GM23248 (cell line): ENCODE results near the gene ELMO1. TPM values are rescaled to one million over a fixed set of nuclear protein-coding genes. Genes with fewer than 3 reads are reported as not detected.
"Not testable (repeated sequence)": the region's sequence is repeated elsewhere in the genome, so short reads cannot be mapped to it uniquely, and the experiment has no call there.

Source experiments
- DNase-seq: peaks from one replicate; pipeline ENCODE4 v3.0.0-alpha.2; 2015
- H2AFZ ChIP-seq: fragments of 200-600 bp; sonication (generic); 2 replicates; pipeline ENCODE4 v1.6.1; 2016; ENCODE audit warnings: antibody characterized with exemption
- H3F3A ChIP-seq: fragments of 200-600 bp; sonication (generic); 2 replicates; pipeline ENCODE4 v1.6.1; 2016; ENCODE audit warnings: mild to moderate bottlenecking, antibody characterized with exemption, mixed run types; ENCODE audit not compliant: insufficient read depth
- H3K27ac ChIP-seq: fragments of 200-600 bp; sonication (generic); 2 replicates; pipeline ENCODE4 v1.5.1; 2016; ENCODE audit warnings: mild to moderate bottlenecking
- H3K27me3 ChIP-seq: fragments of 200-600 bp; sonication (generic); replicated peaks from 2 replicates; pipeline ENCODE4 v1.6.1; 2016; ENCODE audit warnings: mild to moderate bottlenecking; ENCODE audit not compliant: insufficient read depth
- H3K36me3 ChIP-seq: fragments of 200-600 bp; sonication (generic); 2 replicates; pipeline ENCODE4 v1.6.1; 2016; ENCODE audit warnings: low read depth, mild to moderate bottlenecking
- H3K4me1 ChIP-seq: fragments of 200-600 bp; sonication (generic); 2 replicates; pipeline ENCODE4 v1.6.1; 2016; ENCODE audit warnings: mild to moderate bottlenecking; ENCODE audit not compliant: insufficient read depth
- H3K4me2 ChIP-seq: fragments of 200-600 bp; sonication (generic); one replicate; pipeline ENCODE4 v1.6.1; 2016; ENCODE audit warnings: mild to moderate bottlenecking; ENCODE audit not compliant: unreplicated experiment
- H3K4me3 ChIP-seq: fragments of 200-600 bp; sonication (generic); 2 replicates; pipeline ENCODE4 v1.5.1; 2016; ENCODE audit warnings: mild to moderate bottlenecking
- H3K79me2 ChIP-seq: fragments of 200-600 bp; sonication (generic); 2 replicates; pipeline ENCODE4 v1.6.1; 2016; ENCODE audit warnings: mild to moderate bottlenecking; ENCODE audit not compliant: insufficient read depth
- H3K9ac ChIP-seq: fragments of 200-600 bp; sonication (generic); 2 replicates; pipeline ENCODE4 v1.6.1; 2016; ENCODE audit warnings: mild to moderate bottlenecking
- H3K9me2 ChIP-seq: fragments of 200-600 bp; sonication (generic); 2 replicates; pipeline ENCODE4 v1.6.1; 2016; ENCODE audit warnings: mixed run types, mild to moderate bottlenecking, moderate library complexity; ENCODE audit not compliant: insufficient read depth
- H3K9me3 ChIP-seq: fragments of 200-600 bp; sonication (generic); one replicate; pipeline ENCODE4 v1.6.1; 2017; ENCODE audit warnings: low read depth
- H4K20me1 ChIP-seq: fragments of 200-600 bp; sonication (generic); 2 replicates; pipeline ENCODE4 v1.6.0; 2016; ENCODE audit not compliant: insufficient read depth
- EZH2 ChIP-seq: fragments of 200-600 bp; sonication (generic); IDR thresholded peaks from 2 replicates; pipeline ENCODE4 v1.6.1; 2018; ENCODE audit warnings: antibody characterized with exemption, mild to moderate bottlenecking; ENCODE audit not compliant: insufficient read depth, poor library complexity, severe bottlenecking
- EZH2phosphoT487 ChIP-seq: fragments of 200-600 bp; sonication (generic); IDR thresholded peaks from 2 replicates; pipeline ENCODE4 v1.6.1; 2018; ENCODE audit warnings: antibody characterized with exemption, moderate library complexity, mild to moderate bottlenecking, low read depth; ENCODE audit not compliant: insufficient read depth
- whole genome bisulfite sequencing, 2 experiments: methylation state at CpG; one replicate each; pipeline ENCODE4 v1.1.6; 2015 to 2017; ENCODE audit warnings: low lambda C conversion rate in 2 of 2, low coverage in 1 of 2; ENCODE audit errors: missing lambda C conversion rate in 2 of 2; 5-methylcytosine and 5-hydroxymethylcytosine counted together
- in situ Hi-C: fragments of 300-500 bp; cut with MboI; formaldehyde crosslinking; loops from 2 replicates; pipeline ENCODE4 v1.15.0; 2020
- polyA plus RNA-seq: library from polyadenylated mRNA; unstranded; fragments of >200 nt; fragmentation: Nextera tagmentation; extraction: Ambion mirVana; gene quantifications from 2 replicates; pipeline ENCODE4 v1.2.1, GENCODE V29; 2016
- total RNA-seq: library from RNA; depleted of rRNA; stranded (reverse); fragments of >200 nt; shearing (Covaris generic); gene quantifications from 2 replicates; pipeline ENCODE4 v1.2.3, GENCODE V29; 2014

ELMO1 gene
- total and polyA plus RNA-seq, 2 experiments from 2014 or later = not detected

GRCh38 chr7:37141742-37142141 is 306.9 kb downstream of the ELMO1 start:
- DNase-seq = no peak

GRCh38 chr7:37133902-37134301 is 314.8 kb downstream of the ELMO1 start:
- H3K9me2 ChIP-seq, in situ Hi-C loops, H3K27me3 ChIP-seq, H3K36me3 ChIP-seq, H3K9me3 ChIP-seq, H2AFZ ChIP-seq, H3F3A ChIP-seq, H3K4me2 ChIP-seq, H4K20me1 ChIP-seq, H3K4me1 ChIP-seq, DNase-seq, H3K27ac ChIP-seq, H3K79me2 ChIP-seq, H3K9ac ChIP-seq, H3K4me3 ChIP-seq: not testable (repeated sequence)
- 54 to 61% methylated on average over 1 of the region's 1 CpG for WGBS, 2 experiments

More at GRCh38 chr7:37141742-37142141, 306.9 kb downstream of the ELMO1 start:
- H3K27ac ChIP-seq = no peak overlapping the region
- H3K4me1 ChIP-seq = no peaks in the 10 kb centered on the region
- H3K4me3 ChIP-seq = no peak overlapping the region
- H3K9me2 ChIP-seq = no peaks in the 10 kb centered on the region
- no peaks in the 10 kb centered on the region for H3K79me2 ChIP-seq
- no peaks in the 10 kb centered on the region for H3K27me3 ChIP-seq
- in situ Hi-C loops = no loop called here
- no peaks in the 10 kb centered on the region for H4K20me1 ChIP-seq
- no peaks in the 10 kb centered on the region for H3F3A ChIP-seq
- TF ChIP-seq EZH2 = no peak
- no peak for TF ChIP-seq EZH2phosphoT487
- H2AFZ ChIP-seq = no peak overlapping the region
- no peaks in the 10 kb centered on the region for H3K9me3 ChIP-seq
- 63 to 64% methylated on average over 2 of the region's 2 CpGs for WGBS, 2 experiments
- no peak overlapping the region for H3K9ac ChIP-seq
- H3K4me2 ChIP-seq = no peak overlapping the region
- no peaks in the 10 kb centered on the region for H3K36me3 ChIP-seq

DNA sequence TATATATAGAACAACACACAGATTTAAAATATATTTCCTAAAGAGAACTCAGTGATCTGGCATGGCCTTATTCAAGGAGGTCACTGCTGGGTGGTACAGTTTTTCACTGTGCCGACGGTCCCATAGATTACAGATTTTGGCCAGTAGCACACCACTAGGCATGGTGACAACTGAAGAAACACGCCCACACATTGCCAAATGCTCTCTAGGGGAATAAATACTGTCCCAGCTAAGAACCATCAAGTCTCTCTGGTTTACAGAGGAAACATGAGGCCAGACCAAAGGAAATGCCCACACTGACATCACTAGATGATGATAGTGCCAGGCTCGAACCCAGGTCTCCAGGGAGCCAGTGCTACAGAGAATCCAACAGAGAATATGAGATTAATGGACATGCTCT is 316.8 kb downstream of the ELMO1 start:
- WGBS, 2 experiments = 13 to 21% methylated on average over 4 of the region's 4 CpGs
- no peak overlapping the region for H3K27ac ChIP-seq

DNA sequence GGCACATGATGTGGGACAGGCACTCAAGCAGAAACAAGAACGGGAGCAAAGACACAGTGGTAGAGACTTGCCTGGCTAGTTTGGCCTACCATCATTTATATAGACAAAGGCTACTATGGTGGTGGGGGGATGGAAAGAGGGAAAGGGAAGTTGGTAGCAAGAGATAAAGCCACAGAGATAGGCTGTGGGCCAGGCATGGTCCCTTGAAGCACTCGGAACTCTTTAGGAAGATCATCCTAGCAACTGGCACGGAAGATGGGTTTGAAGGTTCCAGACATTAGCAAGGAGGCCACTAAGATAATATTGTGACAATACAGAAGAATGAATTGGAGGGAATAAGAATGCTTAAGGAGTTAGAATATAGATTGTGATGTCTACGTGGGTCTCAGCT is 319.6 kb downstream of the ELMO1 start:
- no peak for DNase-seq

More for the DNA sequence above, 316.8 kb downstream of the ELMO1 start:
- DNase-seq = no peak
- H3K9ac ChIP-seq = no peak overlapping the region
- in situ Hi-C loops = no loop called here
- no peaks in the 10 kb centered on the region for H3K9me2 ChIP-seq
- no peaks in the 10 kb centered on the region for H3F3A ChIP-seq
- H2AFZ ChIP-seq = no peak overlapping the region
- no peaks in the 10 kb centered on the region for H3K36me3 ChIP-seq
- H3K4me1 ChIP-seq = no peaks in the 10 kb centered on the region
- no peaks in the 10 kb centered on the region for H3K27me3 ChIP-seq
- H4K20me1 ChIP-seq = no peaks in the 10 kb centered on the region
- H3K79me2 ChIP-seq = no peaks in the 10 kb centered on the region
- no peak overlapping the region for H3K4me3 ChIP-seq
- H3K9me3 ChIP-seq = no peaks in the 10 kb centered on the region
- H3K4me2 ChIP-seq = no peak overlapping the region
- TF ChIP-seq EZH2phosphoT487 (no peak), EZH2 (no peak)

GRCh38 chr7:37128327-37129034 is 320.2 kb downstream of the ELMO1 start:
- DNase-seq = no peak
- no peaks in the 10 kb centered on the region for H3K27me3 ChIP-seq
- 42 to 49% methylated on average over 4 of the region's 4 CpGs for WGBS, 2 experiments
- no peaks in the 10 kb centered on the region for H3K36me3 ChIP-seq
- H3K9me3 ChIP-seq = no peaks in the 10 kb centered on the region
- no peaks in the 10 kb centered on the region for H3K79me2 ChIP-seq
- no peak overlapping the region for H3K4me3 ChIP-seq
- H2AFZ ChIP-seq = no peak overlapping the region
- TF ChIP-seq EZH2phosphoT487 (no peak), EZH2 (no peak)
- no peaks in the 10 kb centered on the region for H3K9me2 ChIP-seq
- H3K27ac ChIP-seq = no peak overlapping the region
- no peaks in the 10 kb centered on the region for H4K20me1 ChIP-seq
- in situ Hi-C loops = no loop called here
- no peaks in the 10 kb centered on the region for H3F3A ChIP-seq
- no peak overlapping the region for H3K9ac ChIP-seq
- no peak overlapping the region for H3K4me2 ChIP-seq
- H3K4me1 ChIP-seq = no peaks in the 10 kb centered on the region

More for the DNA sequence above, 319.6 kb downstream of the ELMO1 start:
- H3K36me3 ChIP-seq = no peaks in the 10 kb centered on the region
- no peaks in the 10 kb centered on the region for H3K27me3 ChIP-seq
- TF ChIP-seq EZH2 = no peak
- no peak for TF ChIP-seq EZH2phosphoT487
- in situ Hi-C loops = no loop called here
- no peak overlapping the region for H2AFZ ChIP-seq
- no peaks in the 10 kb centered on the region for H3K4me1 ChIP-seq
- no peaks in the 10 kb centered on the region for H3F3A ChIP-seq
- H3K4me3 ChIP-seq = no peak overlapping the region
- no peak overlapping the region for H3K9ac ChIP-seq
- no peaks in the 10 kb centered on the region for H3K9me3 ChIP-seq
- no peak overlapping the region for H3K27ac ChIP-seq
- no peaks in the 10 kb centered on the region for H3K9me2 ChIP-seq
- no peak overlapping the region for H3K4me2 ChIP-seq
- WGBS, 2 experiments = 32 to 41% methylated on average over 4 of the region's 4 CpGs
- no peaks in the 10 kb centered on the region for H4K20me1 ChIP-seq
- no peaks in the 10 kb centered on the region for H3K79me2 ChIP-seq
